HG03108 (cell line): ENCODE measurements around the gene CCL24.
"Not testable (repeated sequence)": the region's sequence is repeated elsewhere in the genome, so short reads cannot be mapped to it uniquely, and the experiment has no call there.

Source experiments
- ATAC-seq: cut with Tn5 transposase; IDR thresholded peaks from one replicate; pipeline ENCODE4 v1.9.1; 2021; ENCODE audit warnings: moderate library complexity; ENCODE audit not compliant: unreplicated experiment

Gene CCL24

GRCh38 chr7:75820688-75821087, 7.1 kb upstream of the CCL24 start:
- ATAC-seq: no peak

- no peak for ATAC-seq
Observed at GRCh38 chr7:75819711-75820110, 6.1 kb upstream of the CCL24 start.

- no peak for ATAC-seq
Observed at GRCh38 chr7:75818472-75818871, 4.9 kb upstream of the CCL24 start.

GRCh38 chr7:75817116-75817515, 3.5 kb upstream of the CCL24 start:
- no peak for ATAC-seq

GRCh38 chr7:75815418-75816064, 1.9 kb upstream of the CCL24 start:
- ATAC-seq: no peak

GRCh38 chr7:75814407-75814947, 871 bp upstream of the CCL24 start:
- no peak for ATAC-seq

- ATAC-seq: no peak
Observed at GRCh38 chr7:75813084-75813483, 522 bp downstream of the CCL24 start.

- ATAC-seq: no peak
Observed at GRCh38 chr7:75811894-75812678, 1.5 kb downstream of the CCL24 start.

- ATAC-seq: no peak
Observed at GRCh38 chr7:75809396-75809795, 4.2 kb downstream of the CCL24 start.

GRCh38 chr7:75808106-75808505, 5.5 kb downstream of the CCL24 start:
- no peak for ATAC-seq

GRCh38 chr7:75807452-75807851, 6.2 kb downstream of the CCL24 start:
- no peak for ATAC-seq

- ATAC-seq: no peak
Observed at GRCh38 chr7:75806560-75807307, 6.9 kb downstream of the CCL24 start.

- no peak for ATAC-seq
Observed at GRCh38 chr7:75804705-75805104, 8.9 kb downstream of the CCL24 start.

GRCh38 chr7:75804004-75804403, 9.6 kb downstream of the CCL24 start:
- ATAC-seq: no peak

- ATAC-seq: no peak
Observed at GRCh38 chr7:75802552-75802821, 11.1 kb downstream of the CCL24 start.

GRCh38 chr7:75798770-75799169, 14.8 kb downstream of the CCL24 start:
- ATAC-seq: no peak

- no peak for ATAC-seq
Observed at GRCh38 chr7:75796420-75796819, 17.2 kb downstream of the CCL24 start.

GRCh38 chr7:75795831-75796285, 17.7 kb downstream of the CCL24 start:
- ATAC-seq: no peak

GRCh38 chr7:75793676-75794075, 19.9 kb downstream of the CCL24 start:
- no peak for ATAC-seq

GRCh38 chr7:75792567-75792966, 21.0 kb downstream of the CCL24 start:
- ATAC-seq: not testable (repeated sequence)

- no peak for ATAC-seq
Observed at GRCh38 chr7:75789361-75789924, 24.2 kb downstream of the CCL24 start.
